Esophagus squamous epithelium (tissue), 4 donors: ENCODE measurements around the gene ACAN.

Experiments used
- CTCF ChIP-seq, 6 experiments: fragments of 450-650 bp in 4 of 6; fragments of 200-600 bp in 2 of 6; sonication (generic) in 2 of 6; IDR thresholded peaks; one replicate each; pipeline ENCODE4 v1.5.1; 2016 to 2019; ENCODE audit warnings: antibody characterized with exemption in 6 of 6, mild to moderate bottlenecking in 4 of 6, moderate library complexity in 4 of 6
- POLR2A ChIP-seq, 4 donors: fragments of 450-650 bp; IDR thresholded peaks; one replicate each; pipeline ENCODE4 v1.6.1; 2017; ENCODE audit warnings: antibody characterized with exemption in 4 of 4, mild to moderate bottlenecking in 4 of 4, moderate library complexity in 3 of 4

- TF ChIP-seq CTCF (IDR thresholded peaks at IDR 0.05) (no peak), POLR2A (IDR thresholded peaks at IDR 0.05) (no peak)
These were observed 88.5 kb downstream of the ACAN start for GRCh38 chr15:88891540-88892254.
